22Rv1 (cell line): ENCODE measurements around the gene TLR5.
A peak's percentile ranks its signal among the peaks of the same experiment; 100 is the strongest.

Source experiments
- ZFX ChIP-seq: fragments of 450-650 bp; IDR thresholded peaks from 2 replicates; pipeline ENCODE4 v1.6.1; 2017; ENCODE audit warnings: antibody characterized with exemption, borderline replicate concordance
- TF ChIP-seq, protein P1 (sequence below): fragments of 450-650 bp; IDR thresholded peaks from 2 replicates; pipeline ENCODE4 v1.5.1; 2017; ENCODE audit warnings: mild to moderate bottlenecking

DNA sequence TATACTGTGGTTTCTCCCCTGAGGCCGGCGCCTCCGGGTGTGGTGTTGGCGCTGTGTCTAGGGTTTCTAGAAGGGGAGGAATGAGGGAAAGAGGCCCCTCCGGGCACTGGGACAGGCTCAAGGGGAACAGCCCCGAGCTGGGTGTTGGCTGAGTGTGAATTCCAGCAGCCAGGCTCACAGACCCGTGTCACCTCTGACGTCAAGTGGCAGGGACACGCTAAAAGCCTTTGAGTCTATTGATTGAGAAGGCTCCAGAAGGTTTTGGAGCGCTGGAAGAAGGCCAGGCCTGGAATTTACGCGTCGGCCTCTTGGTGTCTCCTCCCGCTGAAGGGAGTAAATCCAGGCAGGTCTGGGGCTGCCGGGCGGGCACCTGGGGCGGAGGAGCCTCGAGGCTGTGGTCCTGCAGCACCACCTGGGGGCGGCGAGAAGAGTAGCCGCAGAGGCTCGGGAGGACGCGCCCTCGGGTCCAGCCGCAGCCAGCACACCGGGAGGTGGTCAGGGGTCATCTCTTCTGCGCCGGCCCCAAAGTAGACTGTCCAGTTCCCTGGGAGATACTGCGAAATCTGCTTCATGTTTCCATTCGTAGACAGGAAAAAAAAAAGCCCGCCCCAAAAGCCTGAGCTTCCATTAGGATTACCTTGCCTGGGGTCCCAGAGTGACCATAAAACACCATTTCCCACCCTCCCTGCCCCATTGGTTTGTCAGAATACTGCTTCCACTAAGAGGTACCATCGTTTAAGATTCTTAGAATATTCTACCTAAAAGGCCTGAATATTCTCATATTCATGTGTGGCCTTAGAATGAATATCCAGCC lies 61.7 kb downstream of the TLR5 start:
- TF ChIP-seq, protein P1, sequence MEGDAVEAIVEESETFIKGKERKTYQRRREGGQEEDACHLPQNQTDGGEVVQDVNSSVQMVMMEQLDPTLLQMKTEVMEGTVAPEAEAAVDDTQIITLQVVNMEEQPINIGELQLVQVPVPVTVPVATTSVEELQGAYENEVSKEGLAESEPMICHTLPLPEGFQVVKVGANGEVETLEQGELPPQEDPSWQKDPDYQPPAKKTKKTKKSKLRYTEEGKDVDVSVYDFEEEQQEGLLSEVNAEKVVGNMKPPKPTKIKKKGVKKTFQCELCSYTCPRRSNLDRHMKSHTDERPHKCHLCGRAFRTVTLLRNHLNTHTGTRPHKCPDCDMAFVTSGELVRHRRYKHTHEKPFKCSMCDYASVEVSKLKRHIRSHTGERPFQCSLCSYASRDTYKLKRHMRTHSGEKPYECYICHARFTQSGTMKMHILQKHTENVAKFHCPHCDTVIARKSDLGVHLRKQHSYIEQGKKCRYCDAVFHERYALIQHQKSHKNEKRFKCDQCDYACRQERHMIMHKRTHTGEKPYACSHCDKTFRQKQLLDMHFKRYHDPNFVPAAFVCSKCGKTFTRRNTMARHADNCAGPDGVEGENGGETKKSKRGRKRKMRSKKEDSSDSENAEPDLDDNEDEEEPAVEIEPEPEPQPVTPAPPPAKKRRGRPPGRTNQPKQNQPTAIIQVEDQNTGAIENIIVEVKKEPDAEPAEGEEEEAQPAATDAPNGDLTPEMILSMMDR = peak; percentile 99
- TF ChIP-seq ZFX = no peak
